Fibroblast of skin of right biceps (primary cell): ENCODE results near the gene FRG2C.
A peak's percentile ranks its signal among the peaks of the same experiment; 100 is the strongest.
"Not testable (repeated sequence)": the region's sequence is repeated elsewhere in the genome, so short reads cannot be mapped to it uniquely, and the experiment has no call there.

Experiments used
- DNase-seq: peaks from one replicate; pipeline ENCODE4 v3.0.0-alpha.2; 2013

The FRG2C gene

GRCh38 chr3:75669348-75670297 lies 5.5 kb downstream of the FRG2C start:
- peak; percentile 29 for DNase-seq

GRCh38 chr3:75670298-75671286 lies 6.5 kb downstream of the FRG2C start:
- DNase-seq: peak; percentile 81

GRCh38 chr3:75671287-75672139 lies 7.4 kb downstream of the FRG2C start:
- DNase-seq: peak; percentile 14

DNA sequence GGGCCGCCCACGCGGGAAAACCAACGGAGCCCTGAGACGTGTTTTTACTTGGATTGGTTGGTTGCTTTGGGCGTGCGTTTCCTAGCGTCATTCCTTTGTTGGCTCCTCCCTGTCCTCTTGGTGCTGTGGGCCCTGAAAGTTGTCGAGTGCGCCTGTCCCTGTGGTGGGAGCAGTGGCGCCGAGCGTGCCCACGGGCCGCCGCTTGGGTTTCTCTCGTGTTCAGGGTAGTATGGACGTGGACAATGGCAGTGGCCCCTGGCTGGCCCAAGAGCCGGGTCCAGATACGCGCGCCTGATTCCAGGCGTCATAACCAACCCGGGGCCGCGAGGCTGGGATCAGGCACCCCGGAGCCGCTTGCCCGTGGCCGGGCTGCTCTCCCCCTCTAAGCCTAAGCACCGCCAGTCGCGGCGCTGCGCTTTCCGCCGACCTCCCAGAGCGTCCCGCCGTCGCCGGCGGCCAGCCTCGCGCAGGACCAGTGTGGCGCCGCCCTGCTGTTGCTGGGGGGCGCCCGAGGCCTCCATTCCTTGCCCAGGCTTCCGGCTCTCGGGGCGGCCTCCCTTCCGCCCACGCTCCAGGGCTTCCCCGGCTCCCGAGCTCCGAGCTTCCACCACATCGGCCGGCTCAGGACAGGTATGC lies 8.1 kb downstream of the FRG2C start:
- peak; percentile 69 for DNase-seq

- not testable (repeated sequence) for DNase-seq
These were observed 19.8 kb downstream of the FRG2C start for GRCh38 chr3:75683965-75684364.

DNA sequence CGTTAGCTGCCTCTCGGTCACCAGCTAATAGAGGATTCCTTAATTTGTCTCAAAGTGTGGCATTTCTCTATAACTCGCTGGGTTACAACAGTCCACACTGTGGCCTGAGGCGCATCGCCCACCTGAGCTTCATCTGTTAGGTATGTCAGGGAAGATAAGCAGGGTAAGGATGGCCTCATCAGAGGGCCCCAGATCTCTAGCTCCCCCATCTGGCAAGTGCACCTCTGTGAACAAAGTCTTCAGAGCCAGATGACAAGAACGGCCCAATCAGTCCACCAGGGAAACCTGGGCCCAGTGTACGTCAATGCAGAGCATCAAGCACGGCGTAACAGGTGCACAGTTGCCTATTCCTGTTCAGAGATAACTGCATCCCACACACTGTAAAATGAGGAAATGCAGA lies 23.2 kb downstream of the FRG2C start:
- DNase-seq: no peak

GRCh38 chr3:75692061-75692460 lies 27.9 kb downstream of the FRG2C start:
- peak; percentile 22 for DNase-seq
